Osteocyte (in vitro differentiated cells): ENCODE measurements around the gene MYOG. TPM values are rescaled to one million over a fixed set of nuclear protein-coding genes. Genes with fewer than 3 reads are reported as not detected.

Experiments
- DNase-seq: peaks from one replicate; pipeline ENCODE4 v3.0.0; 2021; ENCODE audit warnings: mixed read lengths; ENCODE audit not compliant: unreplicated experiment; ENCODE audit errors: extremely low spot score
- H3K27ac Mint-ChIP-seq: one replicate; pipeline ENCODE4 v1.8.0; 2021; ENCODE audit warnings: mild to moderate bottlenecking, mixed read lengths; ENCODE audit not compliant: unreplicated experiment
- H3K27me3 Mint-ChIP-seq: one replicate; pipeline ENCODE4 v1.8.0; 2021; ENCODE audit warnings: mixed read lengths; ENCODE audit not compliant: unreplicated experiment
- H3K36me3 Mint-ChIP-seq: one replicate; pipeline ENCODE4 v1.8.0; 2021; ENCODE audit warnings: mixed read lengths; ENCODE audit not compliant: unreplicated experiment
- H3K4me1 Mint-ChIP-seq: one replicate; pipeline ENCODE4 v1.8.0; 2021; ENCODE audit warnings: mixed read lengths; ENCODE audit not compliant: unreplicated experiment
- H3K4me3 Mint-ChIP-seq: one replicate; pipeline ENCODE4 v1.8.0; 2021; ENCODE audit warnings: mild to moderate bottlenecking, moderate library complexity, mixed read lengths; ENCODE audit not compliant: unreplicated experiment
- H3K9me3 Mint-ChIP-seq: one replicate; pipeline ENCODE4 v1.8.0; 2021; ENCODE audit warnings: mixed read lengths; ENCODE audit not compliant: unreplicated experiment
- total RNA-seq: library from RNA; stranded (reverse); gene quantifications from 2 replicates; pipeline ENCODE4 v1.2.1, GENCODE V29; 2021
- TF ChIP-seq, protein P1 (sequence below): fragments of 200-600 bp; sonication (generic); IDR thresholded peaks from 2 replicates; pipeline ENCODE4 v1.5.0; 2021; ENCODE audit warnings: antibody characterized with exemption, mild to moderate bottlenecking, moderate library complexity

Gene MYOG
- total RNA-seq, 1 donor from 2014 or later, result not detected

DNA sequence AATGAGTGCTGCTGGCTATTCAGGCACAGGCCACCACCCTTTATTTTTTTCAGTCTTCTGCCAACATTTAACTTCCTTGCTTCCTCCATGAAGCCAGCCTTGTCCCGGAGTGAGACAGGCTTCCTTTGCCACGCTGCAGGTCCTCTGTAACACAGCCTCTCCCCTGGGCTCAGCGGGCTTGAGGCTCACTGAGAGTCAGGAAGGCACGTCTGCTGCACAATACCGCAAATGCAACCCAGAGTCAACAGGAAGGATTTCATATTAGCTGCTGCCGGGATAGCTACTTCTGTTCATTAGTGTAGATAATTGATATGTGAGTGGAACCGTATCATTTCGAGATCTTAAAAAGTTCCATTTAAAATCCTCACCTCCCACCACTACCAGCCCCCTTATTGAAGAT is 22.5 kb downstream of the MYOG start:
- H3K9me3 Mint-ChIP-seq, result no peaks in the 10 kb centered on the region
- no peak overlapping the region for H3K4me3 Mint-ChIP-seq
- no peak for DNase-seq
- H3K4me1 Mint-ChIP-seq, result peaks cover 3% of the 10 kb centered on the region
- H3K36me3 Mint-ChIP-seq, result no peaks in the 10 kb centered on the region
- TF ChIP-seq, protein P1, sequence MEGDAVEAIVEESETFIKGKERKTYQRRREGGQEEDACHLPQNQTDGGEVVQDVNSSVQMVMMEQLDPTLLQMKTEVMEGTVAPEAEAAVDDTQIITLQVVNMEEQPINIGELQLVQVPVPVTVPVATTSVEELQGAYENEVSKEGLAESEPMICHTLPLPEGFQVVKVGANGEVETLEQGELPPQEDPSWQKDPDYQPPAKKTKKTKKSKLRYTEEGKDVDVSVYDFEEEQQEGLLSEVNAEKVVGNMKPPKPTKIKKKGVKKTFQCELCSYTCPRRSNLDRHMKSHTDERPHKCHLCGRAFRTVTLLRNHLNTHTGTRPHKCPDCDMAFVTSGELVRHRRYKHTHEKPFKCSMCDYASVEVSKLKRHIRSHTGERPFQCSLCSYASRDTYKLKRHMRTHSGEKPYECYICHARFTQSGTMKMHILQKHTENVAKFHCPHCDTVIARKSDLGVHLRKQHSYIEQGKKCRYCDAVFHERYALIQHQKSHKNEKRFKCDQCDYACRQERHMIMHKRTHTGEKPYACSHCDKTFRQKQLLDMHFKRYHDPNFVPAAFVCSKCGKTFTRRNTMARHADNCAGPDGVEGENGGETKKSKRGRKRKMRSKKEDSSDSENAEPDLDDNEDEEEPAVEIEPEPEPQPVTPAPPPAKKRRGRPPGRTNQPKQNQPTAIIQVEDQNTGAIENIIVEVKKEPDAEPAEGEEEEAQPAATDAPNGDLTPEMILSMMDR, result no peak
- no peak overlapping the region for H3K27ac Mint-ChIP-seq
- peaks cover 25% of the 10 kb centered on the region for H3K27me3 Mint-ChIP-seq

DNA sequence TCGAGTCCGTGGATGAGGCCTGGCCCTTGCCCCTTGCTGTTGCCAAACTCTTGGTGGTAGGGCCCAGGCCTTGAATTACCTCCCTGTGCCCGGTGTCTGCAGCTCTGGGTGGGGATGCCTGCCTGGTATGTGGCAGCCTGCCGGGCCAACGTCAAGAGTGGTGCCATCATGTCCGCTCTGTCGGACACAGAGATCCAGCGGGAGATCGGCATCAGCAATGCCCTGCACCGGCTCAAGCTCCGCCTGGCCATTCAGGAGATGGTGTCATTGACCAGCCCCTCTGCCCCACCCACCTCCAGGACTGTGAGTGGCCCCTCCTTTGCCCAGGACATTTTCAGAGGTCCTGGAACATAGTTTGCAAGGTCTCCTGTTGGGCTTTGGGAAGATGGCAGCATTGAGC is 25.7 kb downstream of the MYOG start:
- TF ChIP-seq, protein P1, result no peak
- H3K4me3 Mint-ChIP-seq, result no peak overlapping the region
- peaks cover 17% of the 10 kb centered on the region for H3K4me1 Mint-ChIP-seq
- DNase-seq, result no peak
- no peak overlapping the region for H3K27ac Mint-ChIP-seq
- H3K36me3 Mint-ChIP-seq, result no peaks in the 10 kb centered on the region
- H3K27me3 Mint-ChIP-seq, result peaks cover 11% of the 10 kb centered on the region
- H3K9me3 Mint-ChIP-seq, result no peaks in the 10 kb centered on the region

DNA sequence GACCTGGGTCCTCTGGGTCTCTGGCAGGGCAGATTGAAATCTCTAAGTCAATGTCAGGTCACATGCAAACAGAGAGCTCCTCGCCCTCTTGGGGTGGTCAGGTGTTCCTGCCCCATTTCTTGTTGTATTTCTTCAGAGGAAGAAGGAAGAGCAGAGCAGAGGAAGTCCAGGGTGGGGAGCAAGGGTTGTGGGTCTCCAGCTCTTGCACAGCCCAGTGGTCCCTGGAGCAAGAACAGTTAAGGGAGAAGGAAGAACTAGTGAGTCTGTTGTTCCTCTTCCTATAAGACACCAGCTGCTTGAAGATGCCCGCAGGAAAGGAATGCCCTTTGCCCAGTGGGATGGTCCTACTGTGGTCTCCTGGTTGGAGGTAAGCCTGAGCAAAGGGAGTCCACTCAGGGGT is 26.3 kb downstream of the MYOG start:
- TF ChIP-seq, protein P1, result no peak
- Mint-ChIP-seq H3K9me3 (no peaks in the 10 kb centered on the region), H3K27me3 (peaks cover 11% of the 10 kb centered on the region), H3K4me1 (peaks cover 17% of the 10 kb centered on the region), H3K27ac (no peak overlapping the region), H3K36me3 (no peaks in the 10 kb centered on the region), H3K4me3 (no peak overlapping the region)
- no peak for DNase-seq

DNA sequence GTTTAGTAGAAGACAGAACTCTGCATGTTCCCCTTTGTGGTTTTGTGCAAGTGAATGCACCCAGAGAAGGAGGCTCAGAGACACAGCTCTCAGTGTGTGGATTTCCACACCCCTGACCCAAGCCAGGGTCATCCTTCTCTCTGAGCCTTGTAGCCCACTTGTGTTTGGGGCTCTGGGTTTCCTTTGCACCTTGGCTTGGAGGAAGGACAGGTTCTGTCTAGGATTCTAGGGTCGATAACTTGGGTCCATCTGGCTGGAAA is 27.2 kb downstream of the MYOG start:
- no peaks in the 10 kb centered on the region for H3K36me3 Mint-ChIP-seq
- TF ChIP-seq, protein P1, result no peak
- no peak for DNase-seq
- no peaks in the 10 kb centered on the region for H3K9me3 Mint-ChIP-seq
- H3K27me3 Mint-ChIP-seq, result peaks cover 6% of the 10 kb centered on the region
- peaks cover 17% of the 10 kb centered on the region for H3K4me1 Mint-ChIP-seq
- H3K27ac Mint-ChIP-seq, result no peak overlapping the region
- no peak overlapping the region for H3K4me3 Mint-ChIP-seq

DNA sequence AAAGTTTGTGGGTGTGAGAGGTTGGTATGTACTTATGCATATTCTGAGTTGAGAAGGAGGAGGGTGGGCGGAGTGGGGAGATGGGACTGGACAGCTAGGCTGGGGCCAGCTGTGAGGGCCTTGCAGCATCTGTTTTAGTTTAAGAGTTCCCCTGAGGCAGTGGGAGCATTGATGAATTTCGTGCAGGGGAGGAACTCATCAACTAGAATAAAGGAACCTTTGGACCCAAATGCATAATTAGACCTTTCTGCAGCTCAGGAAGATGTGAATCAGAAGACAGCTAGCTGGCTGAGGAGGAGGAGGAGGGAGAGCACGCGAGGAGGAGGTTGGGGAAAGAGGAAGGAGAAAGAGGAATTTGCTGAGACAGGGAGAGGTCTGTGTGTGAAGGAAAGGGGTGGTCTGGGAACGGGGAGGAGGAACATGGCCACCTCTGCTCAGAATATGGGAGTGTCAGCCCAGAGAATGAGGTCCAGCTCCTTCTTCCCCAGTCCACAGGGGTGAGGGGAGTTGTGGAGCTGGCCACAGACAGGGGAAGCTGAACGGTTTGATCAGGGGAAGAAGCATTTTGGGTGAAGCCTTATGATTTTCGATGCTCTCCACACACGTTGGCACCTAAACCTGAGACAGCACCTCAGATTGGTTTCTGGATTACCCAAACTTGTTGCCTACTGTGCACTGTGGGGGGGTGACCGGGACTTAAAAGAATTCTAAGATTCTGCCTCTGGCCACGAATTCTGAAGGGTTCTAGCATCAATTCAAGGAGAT is 27.7 kb downstream of the MYOG start:
- DNase-seq, result no peak
- no peak overlapping the region for H3K27ac Mint-ChIP-seq
- TF ChIP-seq, protein P1, result no peak
- peaks cover 6% of the 10 kb centered on the region for H3K27me3 Mint-ChIP-seq
- H3K9me3 Mint-ChIP-seq, result no peaks in the 10 kb centered on the region
- H3K36me3 Mint-ChIP-seq, result no peaks in the 10 kb centered on the region
- no peak overlapping the region for H3K4me3 Mint-ChIP-seq
- peaks cover 17% of the 10 kb centered on the region for H3K4me1 Mint-ChIP-seq
